RWPE2 (cell line): ENCODE results near the gene CHST11.

Source experiments
- ATAC-seq: fragments of 200-7000 bp; cut with Tn5 transposase; 3 replicates; pipeline ENCODE4 v1.9.1; 2021; ENCODE audit warnings: low read depth
- DNase-seq: peaks from one replicate; pipeline ENCODE4 v3.0.0-alpha.2; 2020; ENCODE audit warnings: low spot score
- H3K27ac ChIP-seq: fragments of 450-650 bp; 2 replicates; pipeline ENCODE4 v1.5.1; 2017; ENCODE audit warnings: mild to moderate bottlenecking; ENCODE audit not compliant: poor library complexity, severe bottlenecking
- H3K27me3 ChIP-seq: fragments of 250-450 bp; sonication (Bioruptor Pico); 2 replicates; pipeline ENCODE4 v1.5.1; 2021; ENCODE audit warnings: mild to moderate bottlenecking, moderate library complexity; ENCODE audit not compliant: insufficient read depth, poor library complexity, severe bottlenecking
- H3K36me3 ChIP-seq: fragments of 250-450 bp; sonication (Bioruptor Pico); 2 replicates; pipeline ENCODE4 v1.5.1; 2020; ENCODE audit warnings: low read depth, mild to moderate bottlenecking, moderate library complexity
- H3K4me1 ChIP-seq: fragments of 250-450 bp; sonication (Bioruptor Pico); 2 replicates; pipeline ENCODE4 v1.5.1; 2021; ENCODE audit warnings: mild to moderate bottlenecking, moderate library complexity; ENCODE audit not compliant: insufficient read depth, poor library complexity, severe bottlenecking
- H3K4me3 ChIP-seq: fragments of 250-450 bp; sonication (Bioruptor Pico); 2 replicates; pipeline ENCODE4 v1.5.1; 2021; ENCODE audit warnings: mild to moderate bottlenecking, moderate library complexity; ENCODE audit not compliant: severe bottlenecking
- H3K9me3 ChIP-seq: fragments of 250-450 bp; sonication (Bioruptor Pico); 2 replicates; pipeline ENCODE4 v1.5.1; 2021; ENCODE audit warnings: mild to moderate bottlenecking, moderate library complexity; ENCODE audit not compliant: severe bottlenecking
- CTCF ChIP-seq: fragments of 450-650 bp; IDR thresholded peaks from one replicate; pipeline ENCODE4 v1.5.1; 2017; ENCODE audit warnings: mild to moderate bottlenecking, moderate library complexity; ENCODE audit not compliant: poor library complexity, severe bottlenecking

Gene CHST11

GRCh38 chr12:104619305-104619704, 162.6 kb downstream of the CHST11 start:
- ATAC-seq: no peak
- no peak for DNase-seq
- no peak overlapping the region for H3K4me3 ChIP-seq
- no peaks in the 10 kb centered on the region for H3K27me3 ChIP-seq
- TF ChIP-seq CTCF: no peak
- no peaks in the 10 kb centered on the region for H3K4me1 ChIP-seq
- no peak overlapping the region for H3K27ac ChIP-seq
- H3K36me3 ChIP-seq: no peaks in the 10 kb centered on the region
- H3K9me3 ChIP-seq: no peaks in the 10 kb centered on the region

- Histone ChIP-seq H3K27ac (no peak overlapping the region), H3K4me3 (no peak overlapping the region), H3K27me3 (no peaks in the 10 kb centered on the region), H3K4me1 (no peaks in the 10 kb centered on the region), H3K36me3 (no peaks in the 10 kb centered on the region), H3K9me3 (no peaks in the 10 kb centered on the region)
- DNase-seq (no peak), ATAC-seq (no peak)
- no peak for TF ChIP-seq CTCF
Observed at GRCh38 chr12:104620837-104621531, 164.2 kb downstream of the CHST11 start.

GRCh38 chr12:104622928-104623327, 166.2 kb downstream of the CHST11 start:
- H3K4me1 ChIP-seq: peaks cover 4% of the 10 kb centered on the region
- no peaks in the 10 kb centered on the region for H3K36me3 ChIP-seq
- H3K4me3 ChIP-seq: no peak overlapping the region
- DNase-seq (no peak), ATAC-seq (no peak)
- no peak for TF ChIP-seq CTCF
- no peak overlapping the region for H3K27ac ChIP-seq
- no peaks in the 10 kb centered on the region for H3K27me3 ChIP-seq
- H3K9me3 ChIP-seq: no peaks in the 10 kb centered on the region

- H3K36me3 ChIP-seq: no peaks in the 10 kb centered on the region
- no peak for ATAC-seq
- no peak overlapping the region for H3K4me3 ChIP-seq
- TF ChIP-seq CTCF: no peak
- H3K27ac ChIP-seq: no peak overlapping the region
- DNase-seq: no peak
- H3K9me3 ChIP-seq: no peaks in the 10 kb centered on the region
- no peaks in the 10 kb centered on the region for H3K27me3 ChIP-seq
- H3K4me1 ChIP-seq: peaks cover 4% of the 10 kb centered on the region
Observed at GRCh38 chr12:104623883-104624282, 167.1 kb downstream of the CHST11 start.

GRCh38 chr12:104624529-104624928, 167.8 kb downstream of the CHST11 start:
- Histone ChIP-seq H3K4me1 (peaks cover 4% of the 10 kb centered on the region), H3K9me3 (no peaks in the 10 kb centered on the region), H3K36me3 (no peaks in the 10 kb centered on the region), H3K4me3 (no peak overlapping the region), H3K27me3 (no peaks in the 10 kb centered on the region), H3K27ac (no peak overlapping the region)
- DNase-seq (no peak), ATAC-seq (no peak)
- TF ChIP-seq CTCF: no peak
